ENCODE measurements around the gene CEL. TPM values are rescaled to one million over a fixed set of nuclear protein-coding genes. Genes with fewer than 3 reads are reported as not detected.

Gene CEL
- total RNA-seq, 1 donor from 2014 or later: 3.4 TPM

GRCh38 chr9:133054194-133054890 lies 7.4 kb upstream of the CEL start:
- peaks cover 16% of the 10 kb centered on the region for H3K36me3 ChIP-seq (ENCODE audit: insufficient read depth, low read length)
- H3K36me3 Mint-ChIP-seq (ENCODE audit: low read depth, unreplicated experiment): peaks cover 25% of the 10 kb centered on the region

GRCh38 chr9:133054966-133055365 lies 6.8 kb upstream of the CEL start:
- no peak overlapping the region for H3K9ac ChIP-seq (ENCODE audit: low read length)
- H3K27ac ChIP-seq (ENCODE audit: low read depth, low read length): no peak overlapping the region
- FAIRE-seq (no peak), DNase-seq (ENCODE audit: low read depth) (peak; percentile 4)
- Mint-ChIP-seq H3K36me3 (ENCODE audit: low read depth, unreplicated experiment) (peaks cover 24% of the 10 kb centered on the region), H3K27me3 (ENCODE audit: low read depth, unreplicated experiment) (no peaks in the 10 kb centered on the region), H3K4me3 (ENCODE audit: unreplicated experiment) (no peak overlapping the region), H3K4me1 (ENCODE audit: low read depth, unreplicated experiment) (peaks cover 5% of the 10 kb centered on the region), H3K9me3 (ENCODE audit: unreplicated experiment) (no peaks in the 10 kb centered on the region), H3K27ac (ENCODE audit: unreplicated experiment) (peak overlapping the region; percentile 62)
- H3K4me3 ChIP-seq (ENCODE audit: insufficient read depth, low read depth, low read length): no peak overlapping the region
- H3K4me1 ChIP-seq (ENCODE audit: insufficient read depth, low read length): no peaks in the 10 kb centered on the region
- TF ChIP-seq, protein P1, sequence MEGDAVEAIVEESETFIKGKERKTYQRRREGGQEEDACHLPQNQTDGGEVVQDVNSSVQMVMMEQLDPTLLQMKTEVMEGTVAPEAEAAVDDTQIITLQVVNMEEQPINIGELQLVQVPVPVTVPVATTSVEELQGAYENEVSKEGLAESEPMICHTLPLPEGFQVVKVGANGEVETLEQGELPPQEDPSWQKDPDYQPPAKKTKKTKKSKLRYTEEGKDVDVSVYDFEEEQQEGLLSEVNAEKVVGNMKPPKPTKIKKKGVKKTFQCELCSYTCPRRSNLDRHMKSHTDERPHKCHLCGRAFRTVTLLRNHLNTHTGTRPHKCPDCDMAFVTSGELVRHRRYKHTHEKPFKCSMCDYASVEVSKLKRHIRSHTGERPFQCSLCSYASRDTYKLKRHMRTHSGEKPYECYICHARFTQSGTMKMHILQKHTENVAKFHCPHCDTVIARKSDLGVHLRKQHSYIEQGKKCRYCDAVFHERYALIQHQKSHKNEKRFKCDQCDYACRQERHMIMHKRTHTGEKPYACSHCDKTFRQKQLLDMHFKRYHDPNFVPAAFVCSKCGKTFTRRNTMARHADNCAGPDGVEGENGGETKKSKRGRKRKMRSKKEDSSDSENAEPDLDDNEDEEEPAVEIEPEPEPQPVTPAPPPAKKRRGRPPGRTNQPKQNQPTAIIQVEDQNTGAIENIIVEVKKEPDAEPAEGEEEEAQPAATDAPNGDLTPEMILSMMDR (IDR thresholded peaks at IDR 0.05; ENCODE audit: insufficient read depth, low read depth, low read length): no peak
- no peak for TF ChIP-seq EZH2 (IDR thresholded peaks at IDR 0.05; ENCODE audit: insufficient read depth, low read length)
- peaks cover 13% of the 10 kb centered on the region for H3K36me3 ChIP-seq (ENCODE audit: insufficient read depth, low read length)
- peaks cover 21% of the 10 kb centered on the region for H4K20me1 ChIP-seq (ENCODE audit: insufficient read depth, low read length)
- H2AFZ ChIP-seq (ENCODE audit: low read depth, low read length): no peak overlapping the region
- no peaks in the 10 kb centered on the region for H3K9me3 ChIP-seq (ENCODE audit: insufficient read depth, low read depth, low read length)
- no peaks in the 10 kb centered on the region for H3K27me3 ChIP-seq (ENCODE audit: insufficient read depth, low read length)
- H3K79me2 ChIP-seq (ENCODE audit: insufficient read depth, low read length): no peaks in the 10 kb centered on the region
- no peak overlapping the region for H3K4me2 ChIP-seq (ENCODE audit: low read length)

More at GRCh38 chr9:133054194-133054890, 7.4 kb upstream of the CEL start:
- H3K4me1 Mint-ChIP-seq (ENCODE audit: low read depth, unreplicated experiment): peaks cover 3% of the 10 kb centered on the region
- Histone ChIP-seq H3K27ac (ENCODE audit: low read depth, low read length) (no peak overlapping the region), H3K79me2 (ENCODE audit: insufficient read depth, low read length) (no peaks in the 10 kb centered on the region), H4K20me1 (ENCODE audit: insufficient read depth, low read length) (peaks cover 28% of the 10 kb centered on the region), H3K4me3 (ENCODE audit: insufficient read depth, low read depth, low read length) (no peak overlapping the region), H3K4me2 (ENCODE audit: low read length) (no peak overlapping the region), H3K9ac (ENCODE audit: low read length) (no peak overlapping the region), H2AFZ (ENCODE audit: low read depth, low read length) (no peak overlapping the region), H3K27me3 (ENCODE audit: insufficient read depth, low read length) (no peaks in the 10 kb centered on the region), H3K9me3 (ENCODE audit: insufficient read depth, low read depth, low read length) (no peaks in the 10 kb centered on the region), H3K4me1 (ENCODE audit: insufficient read depth, low read length) (no peaks in the 10 kb centered on the region)
- TF ChIP-seq EZH2 (IDR thresholded peaks at IDR 0.05; ENCODE audit: insufficient read depth, low read length): no peak
- TF ChIP-seq, protein P1 (IDR thresholded peaks at IDR 0.05; ENCODE audit: insufficient read depth, low read depth, low read length): no peak
- H3K27ac Mint-ChIP-seq (ENCODE audit: unreplicated experiment): no peak overlapping the region
- H3K4me3 Mint-ChIP-seq (ENCODE audit: unreplicated experiment): no peak overlapping the region
- no peaks in the 10 kb centered on the region for H3K9me3 Mint-ChIP-seq (ENCODE audit: unreplicated experiment)
- no peaks in the 10 kb centered on the region for H3K27me3 Mint-ChIP-seq (ENCODE audit: low read depth, unreplicated experiment)
- DNase-seq (ENCODE audit: low read depth) (no peak), FAIRE-seq (no peak)

GRCh38 chr9:133055788-133056420 lies 5.9 kb upstream of the CEL start:
- no peak overlapping the region for H3K4me3 ChIP-seq (ENCODE audit: insufficient read depth, low read depth, low read length)
- peaks cover 23% of the 10 kb centered on the region for H3K36me3 Mint-ChIP-seq (ENCODE audit: low read depth, unreplicated experiment)

More at GRCh38 chr9:133055788-133056420, 5.9 kb upstream of the CEL start:
- no peaks in the 10 kb centered on the region for H3K27me3 Mint-ChIP-seq (ENCODE audit: low read depth, unreplicated experiment)
- no peak overlapping the region for H3K27ac ChIP-seq (ENCODE audit: low read depth, low read length)
- FAIRE-seq (no peak), DNase-seq (ENCODE audit: low read depth) (no peak)
- no peaks in the 10 kb centered on the region for H3K9me3 Mint-ChIP-seq (ENCODE audit: unreplicated experiment)
- no peaks in the 10 kb centered on the region for H3K79me2 ChIP-seq (ENCODE audit: insufficient read depth, low read length)
- H3K9ac ChIP-seq (ENCODE audit: low read length): no peak overlapping the region
- H4K20me1 ChIP-seq (ENCODE audit: insufficient read depth, low read length): peaks cover 12% of the 10 kb centered on the region
- H2AFZ ChIP-seq (ENCODE audit: low read depth, low read length): no peak overlapping the region
- H3K4me1 Mint-ChIP-seq (ENCODE audit: low read depth, unreplicated experiment): peaks cover 7% of the 10 kb centered on the region
- H3K4me3 Mint-ChIP-seq (ENCODE audit: unreplicated experiment): no peak overlapping the region
- H3K9me3 ChIP-seq (ENCODE audit: insufficient read depth, low read depth, low read length): no peaks in the 10 kb centered on the region
- peak overlapping the region; percentile 41 for H3K27ac Mint-ChIP-seq (ENCODE audit: unreplicated experiment)
- peaks cover 12% of the 10 kb centered on the region for H3K36me3 ChIP-seq (ENCODE audit: insufficient read depth, low read length)
- no peak overlapping the region for H3K4me2 ChIP-seq (ENCODE audit: low read length)
- H3K4me1 ChIP-seq (ENCODE audit: insufficient read depth, low read length): no peaks in the 10 kb centered on the region
- H3K27me3 ChIP-seq (ENCODE audit: insufficient read depth, low read length): no peaks in the 10 kb centered on the region
- TF ChIP-seq, protein P1 (IDR thresholded peaks at IDR 0.05; ENCODE audit: insufficient read depth, low read depth, low read length): no peak
- TF ChIP-seq EZH2 (IDR thresholded peaks at IDR 0.05; ENCODE audit: insufficient read depth, low read length): no peak
